HCT116 (cell line): Measurements from ENCODE around the gene C2CD2. TPM values are rescaled to one million over a fixed set of nuclear protein-coding genes. Genes with fewer than 3 reads are reported as not detected.

Experiments used
- ATAC-seq: fragments of 200-7000 bp; cut with Tn5 transposase; 2 replicates; pipeline ENCODE4 v1.9.1; 2020; ENCODE audit warnings: mild to moderate bottlenecking, moderate library complexity
- BruUV-seq: library from RNA; stranded (reverse); fragments of 400-500 nt; replicated peaks from 2 replicates; lab custom pipeline; 2021; lab: Mats Ljungman, UMichigan
- CTCF ChIA-PET: fragments of 300-600 bp; sonication (Branson Sonifier 250); formaldehyde crosslinking; loops from one replicate; lab custom pipeline; 2021; ENCODE audit warnings: antibody characterized with exemption; lab: Charles Lee
- POLR2A ChIA-PET: fragments of 300-600, 350-600 bp; sonication (Branson Sonifier 250); formaldehyde crosslinking; loops from one replicate; lab custom pipeline; 2021; ENCODE audit warnings: antibody characterized with exemption; lab: Charles Lee
- RAD21 ChIA-PET, 2 experiments: fragments of 300-600 bp; sonication (Branson Sonifier 250); formaldehyde crosslinking; loops; one replicate each; lab custom pipeline; 2023; ENCODE audit warnings: low total read pairs in 2 of 2; ENCODE audit not compliant: uncharacterized antibody in 2 of 2, unreplicated experiment in 2 of 2, low non-redundant PET in 1 of 2; lab: Charles Lee
- DNase-seq: peaks from one replicate; pipeline ENCODE4 v3.0.0-alpha.2; 2010; ENCODE audit warnings: low read depth, low spot score
- H2AFZ ChIP-seq: fragments of 200-600 bp; shearing (Covaris generic), sonication (generic); 2 replicates; pipeline ENCODE4 v1.6.1; 2017; ENCODE audit warnings: low read depth, mixed run types, mixed read lengths, antibody characterized with exemption, low read length; ENCODE audit not compliant: poor library complexity, severe bottlenecking
- H3K27ac ChIP-seq: 2 replicates; pipeline ENCODE4 v1.5.1; 2012; ENCODE audit warnings: low read depth, low read length
- H3K27me3 ChIP-seq: fragments of 200-600 bp; sonication (generic); 2 replicates; pipeline ENCODE4 v1.6.1; 2016; ENCODE audit warnings: mixed run types, low read length, mixed read lengths; ENCODE audit not compliant: insufficient read depth
- H3K36me3 ChIP-seq, 2 experiments: fragments of 200-500 bp in 1 of 2; fragments of 200-600 bp in 1 of 2; sonication (Bioruptor generic) in 1 of 2; sonication (generic) in 1 of 2; 2 replicates each; pipeline versions ENCODE4 v1.5.1 to v1.6.1; 2014 to 2016; ENCODE audit warnings: low read length in 2 of 2, inconsistent platforms in 1 of 2, mixed read lengths in 1 of 2, mixed run types in 1 of 2; ENCODE audit not compliant: insufficient read depth in 2 of 2, control insufficient read depth in 1 of 2
- H3K4me1 ChIP-seq, 2 experiments: fragments of 200-600 bp in 1 of 2; sonication (generic) in 1 of 2; 2 replicates each; pipeline versions ENCODE4 v1.5.1 to v1.6.1; 2012 to 2017; ENCODE audit warnings: low read length in 2 of 2, inconsistent platforms in 1 of 2, mild to moderate bottlenecking in 1 of 2, mixed read lengths in 1 of 2, mixed run types in 1 of 2, moderate library complexity in 1 of 2; ENCODE audit not compliant: insufficient read depth in 2 of 2, control insufficient read depth in 1 of 2
- H3K4me2 ChIP-seq: fragments of 200-600 bp; sonication (generic); 2 replicates; pipeline ENCODE4 v1.6.1; 2017; ENCODE audit warnings: mixed run types, low read length, mixed read lengths
- H3K4me3 ChIP-seq, 2 experiments: fragments of 200-600 bp in 1 of 2; sonication (generic) in 1 of 2; replicated peaks in 1 of 2; 2 replicates each; pipeline ENCODE4 v1.5.1; 2011 to 2016; ENCODE audit warnings: low read length in 2 of 2, control low read depth in 1 of 2, low read depth in 1 of 2, mild to moderate bottlenecking in 1 of 2, mixed read lengths in 1 of 2, mixed run types in 1 of 2
- H3K79me2 ChIP-seq: fragments of 200-600 bp; sonication (generic); 2 replicates; pipeline ENCODE4 v1.6.1; 2017; ENCODE audit warnings: mild to moderate bottlenecking, mixed run types, low read length, moderate library complexity, mixed read lengths; ENCODE audit not compliant: insufficient read depth
- H3K9ac ChIP-seq: fragments of 200-600 bp; sonication (generic); 2 replicates; pipeline ENCODE4 v1.6.1; 2016; ENCODE audit warnings: low read length, mixed read lengths
- H3K9me2 ChIP-seq: fragments of 200-600 bp; sonication (generic), shearing (Covaris generic); 2 replicates; pipeline ENCODE4 v1.6.1; 2017; ENCODE audit warnings: mixed run types, mild to moderate bottlenecking, moderate library complexity; ENCODE audit not compliant: insufficient read depth
- H3K9me3 ChIP-seq, 2 experiments: fragments of 200-500 bp in 1 of 2; fragments of 200-600 bp in 1 of 2; sonication (Bioruptor generic) in 1 of 2; sonication (generic) in 1 of 2; 2 replicates each; pipeline ENCODE4 v1.6.1; 2014 to 2017; ENCODE audit warnings: low read length in 2 of 2, mixed read lengths in 2 of 2, inconsistent platforms in 1 of 2, low read depth in 1 of 2, mild to moderate bottlenecking in 1 of 2, mixed run types in 1 of 2, moderate library complexity in 1 of 2; ENCODE audit not compliant: control insufficient read depth in 1 of 2, insufficient read depth in 1 of 2
- H4K20me1 ChIP-seq: fragments of 200-600 bp; sonication (generic), shearing (Covaris generic); 2 replicates; pipeline ENCODE4 v1.6.1; 2017; ENCODE audit warnings: mixed run types, mild to moderate bottlenecking, moderate library complexity; ENCODE audit not compliant: insufficient read depth
- ATF3 ChIP-seq: IDR thresholded peaks from 2 replicates; pipeline ENCODE4 v1.6.1; 2012
- CBX3 ChIP-seq: IDR thresholded peaks from 2 replicates; pipeline ENCODE4 v1.6.1; 2012; ENCODE audit warnings: low read depth
- CEBPB ChIP-seq: IDR thresholded peaks from 2 replicates; pipeline ENCODE4 v1.6.1; 2012; ENCODE audit warnings: low read depth
- CTCF ChIP-seq, 3 experiments: fragments of 200-600 bp in 1 of 3; sonication (generic) in 1 of 3; IDR thresholded peaks in 2 of 3; conservative IDR thresholded peaks in 1 of 3; 2 replicates each; pipeline ENCODE4 v1.5.1; 2012 to 2017; ENCODE audit warnings: low read depth in 2 of 3, low read length in 2 of 3, antibody characterized with exemption in 1 of 3, borderline replicate concordance in 1 of 3, control low read depth in 1 of 3, mild to moderate bottlenecking in 1 of 3, mixed read lengths in 1 of 3, mixed run types in 1 of 3, moderate library complexity in 1 of 3; ENCODE audit not compliant: insufficient read depth in 1 of 3
- EGR1 ChIP-seq: IDR thresholded peaks from 2 replicates; pipeline ENCODE4 v1.6.1; 2012; ENCODE audit warnings: low read depth
- ELF1 ChIP-seq: IDR thresholded peaks from 2 replicates; pipeline ENCODE4 v1.6.1; 2012; ENCODE audit warnings: low read depth, borderline replicate concordance
- EZH2 ChIP-seq: fragments of 200-600 bp; sonication (generic); IDR thresholded peaks from 2 replicates; pipeline ENCODE4 v1.6.1; 2017; ENCODE audit warnings: antibody characterized with exemption, mixed run types
- FOSL1 ChIP-seq: IDR thresholded peaks from 2 replicates; pipeline ENCODE4 v1.6.1; 2012; ENCODE audit warnings: low read depth
- JUND ChIP-seq: IDR thresholded peaks from 2 replicates; pipeline ENCODE4 v1.6.1; 2012
- MAX ChIP-seq: IDR thresholded peaks from 2 replicates; pipeline ENCODE4 v1.6.1; 2012
- POLR2AphosphoS5 ChIP-seq: IDR thresholded peaks from 2 replicates; pipeline ENCODE4 v1.6.1; 2011; ENCODE audit warnings: mild to moderate bottlenecking, low read depth, low read length, moderate library complexity
- RAD21 ChIP-seq: IDR thresholded peaks from 2 replicates; pipeline ENCODE4 v1.6.1; 2012; ENCODE audit warnings: low read depth, mild to moderate bottlenecking
- SIN3A ChIP-seq: IDR thresholded peaks from 2 replicates; pipeline ENCODE4 v1.6.1; 2012; ENCODE audit warnings: low read depth
- TCF7L2 ChIP-seq: IDR thresholded peaks from 2 replicates; pipeline ENCODE4 v1.7.0; 2011; ENCODE audit warnings: borderline replicate concordance, inconsistent platforms; ENCODE audit not compliant: insufficient read depth, insufficient read length; ENCODE audit errors: extremely low read depth
- YY1 ChIP-seq: IDR thresholded peaks from 2 replicates; pipeline ENCODE4 v1.6.1; 2011; ENCODE audit warnings: low read length, low read depth, moderate library complexity, mild to moderate bottlenecking; ENCODE audit not compliant: insufficient replicate concordance; ENCODE audit errors: extremely low read depth
- ZBTB33 ChIP-seq: IDR thresholded peaks from 2 replicates; pipeline ENCODE4 v1.6.1; 2011; ENCODE audit warnings: mild to moderate bottlenecking, low read length, moderate library complexity; ENCODE audit not compliant: insufficient replicate concordance; ENCODE audit errors: extremely low read depth
- ZFX ChIP-seq: fragments of 450-650 bp; IDR thresholded peaks from 2 replicates; pipeline ENCODE4 v1.6.1; 2017
- ZNF274 ChIP-seq: fragments of 200-500 bp; sonication (Bioruptor generic); IDR thresholded peaks from 2 replicates; pipeline ENCODE4 v1.6.1; 2014; ENCODE audit warnings: mild to moderate bottlenecking, low read depth, low read length, inconsistent platforms
- intact Hi-C: fragments of 100-400 bp; cut with micrococcal nuclease; formaldehyde crosslinking; loops from 2 replicates; pipeline ENCODE4 v1.10.0; 2022
- total RNA-seq: library from RNA; stranded (reverse); gene quantifications from one replicate; pipeline ENCODE4 v1.2.1, GENCODE V29; 2021; ENCODE audit not compliant: unreplicated experiment

The C2CD2 gene
- total RNA-seq, 1 experiment from 2014 or later = 22.0 TPM

GRCh38 chr21:41965461-41966013 is 11.7 kb upstream of the C2CD2 start:
- RAD21 ChIA-PET = no interaction called here
- ATAC-seq (no peak), DNase-seq (no peak)
- Histone ChIP-seq H3K4me1 (no peaks in the 10 kb centered on the region), H4K20me1 (no peaks in the 10 kb centered on the region), H3K4me3 (no peak overlapping the region), H2AFZ (no peak overlapping the region), H3K27me3 (no peaks in the 10 kb centered on the region), H3K9ac (no peak overlapping the region), H3K79me2 (no peaks in the 10 kb centered on the region), H3K9me2 (no peaks in the 10 kb centered on the region), H3K9me3 (no peaks in the 10 kb centered on the region), H3K27ac (no peak overlapping the region), H3K4me2 (no peak overlapping the region), H3K36me3 (no peaks in the 10 kb centered on the region)
- intact Hi-C loops = no loop called here
- POLR2A ChIA-PET = no interaction called here
- BruUV-seq = no TSS peak
- CTCF ChIA-PET = no interaction called here
- TF ChIP-seq YY1 = no peak
- TF ChIP-seq SIN3A = no peak
- no peak for TF ChIP-seq EZH2
- no peak for TF ChIP-seq RAD21
- TF ChIP-seq FOSL1 = no peak
- no peak for TF ChIP-seq JUND
- TF ChIP-seq CTCF (IDR thresholded peaks at IDR 0.05 in 2 of 3, conservative IDR thresholded peaks at IDR 0.05 in 1 of 3; ENCODE audit: borderline replicate concordance in 1 of 3, insufficient read depth in 1 of 3, low read depth in 2 of 3, low read length in 2 of 3) = no peak
- TF ChIP-seq TCF7L2 = no peak

GRCh38 chr21:41965045-41965444 is 11.2 kb upstream of the C2CD2 start:
- no peak for ATAC-seq
- CTCF ChIA-PET = no interaction called here
- H3K9me2 ChIP-seq = no peaks in the 10 kb centered on the region
- H3K27me3 ChIP-seq = no peaks in the 10 kb centered on the region
- no peaks in the 10 kb centered on the region for H3K4me1 ChIP-seq
- H3K4me3 ChIP-seq = no peak overlapping the region
- POLR2A ChIA-PET = no interaction called here
- no peaks in the 10 kb centered on the region for H4K20me1 ChIP-seq
- H3K79me2 ChIP-seq = no peaks in the 10 kb centered on the region
- H3K9me3 ChIP-seq = no peaks in the 10 kb centered on the region
- H3K27ac ChIP-seq = no peak overlapping the region
- no peak overlapping the region for H3K4me2 ChIP-seq
- intact Hi-C loops = no loop called here
- RAD21 ChIA-PET = no interaction called here
- DNase-seq = no peak
- no peaks in the 10 kb centered on the region for H3K36me3 ChIP-seq
- no TSS peak for BruUV-seq
- no peak overlapping the region for H2AFZ ChIP-seq
- H3K9ac ChIP-seq = no peak overlapping the region
- TF ChIP-seq RAD21 (no peak), MAX (no peak), ZNF274 (no peak), POLR2AphosphoS5 (no peak), CBX3 (no peak), ZBTB33 (no peak), ZFX (no peak), EGR1 (no peak), CEBPB (no peak), SIN3A (no peak), EZH2 (no peak), TCF7L2 (no peak), ELF1 (no peak), ATF3 (no peak)
